Vagina (tissue), 2 donors: ENCODE results near the gene AP4E1. TPM values are rescaled to one million over a fixed set of nuclear protein-coding genes. Genes with fewer than 3 reads are reported as not detected.

Experiments used
- DNase-seq, 2 donors: peaks; one replicate each; pipeline ENCODE4 v3.0.0-alpha.2; 2017; ENCODE audit errors: extremely low spot score in 2 of 2
- H3K27ac ChIP-seq: fragments of 200-600 bp; sonication (generic); one replicate; pipeline ENCODE4 v1.5.1; 2019
- H3K27me3 ChIP-seq: fragments of 200-600 bp; sonication (generic); one replicate; pipeline ENCODE4 v1.5.1; 2019
- H3K36me3 ChIP-seq, 2 donors: fragments of 200-600 bp; sonication (generic); one replicate each; pipeline ENCODE4 v1.5.1; 2017 to 2019
- H3K4me1 ChIP-seq: fragments of 200-600 bp; sonication (generic); one replicate; pipeline ENCODE4 v1.5.1; 2019
- H3K4me3 ChIP-seq, 2 donors: fragments of 200-600 bp; sonication (generic); 1 replicate in 1 of 2; 2 replicates in 1 of 2; pipeline ENCODE4 v1.5.1; 2016 to 2019
- H3K9me3 ChIP-seq: fragments of 200-600 bp; sonication (generic); one replicate; pipeline ENCODE4 v1.5.1; 2019
- POLR2A ChIP-seq, 2 donors: fragments of 450-650 bp; IDR thresholded peaks; one replicate each; pipeline ENCODE4 v1.6.1; 2017; ENCODE audit warnings: antibody characterized with exemption in 2 of 2, mild to moderate bottlenecking in 2 of 2, moderate library complexity in 2 of 2
- POLR2AphosphoS5 ChIP-seq, 2 donors: sonication (generic); formaldehyde crosslinking; IDR thresholded peaks; one replicate each; pipeline ENCODE4 v1.9.0; 2017; ENCODE audit warnings: antibody characterized with exemption in 2 of 2, mild to moderate bottlenecking in 2 of 2, low read depth in 1 of 2; ENCODE audit not compliant: insufficient read depth in 1 of 2
- intact Hi-C: fragments of 100-400 bp; cut with DNase I; formaldehyde crosslinking; loops from one replicate; pipeline ENCODE4 v1.15.1; 2023
- total RNA-seq: library from RNA; depleted of rRNA; stranded (reverse); fragments of >200 nt; gene quantifications from one replicate; pipeline ENCODE4 v1.2.3, GENCODE V29; 2016
- TF ChIP-seq, protein P1 (sequence below), 3 experiments: fragments of 450-650 bp in 2 of 3; fragments of 200-600 bp in 1 of 3; sonication (generic) in 1 of 3; IDR thresholded peaks; one replicate each; pipeline ENCODE4 v1.5.1; 2017 to 2019; ENCODE audit warnings: antibody characterized with exemption in 3 of 3, mild to moderate bottlenecking in 2 of 3, moderate library complexity in 2 of 3

The AP4E1 gene
- total RNA-seq, 1 donor from 2014 or later, result 7.4 TPM

DNA sequence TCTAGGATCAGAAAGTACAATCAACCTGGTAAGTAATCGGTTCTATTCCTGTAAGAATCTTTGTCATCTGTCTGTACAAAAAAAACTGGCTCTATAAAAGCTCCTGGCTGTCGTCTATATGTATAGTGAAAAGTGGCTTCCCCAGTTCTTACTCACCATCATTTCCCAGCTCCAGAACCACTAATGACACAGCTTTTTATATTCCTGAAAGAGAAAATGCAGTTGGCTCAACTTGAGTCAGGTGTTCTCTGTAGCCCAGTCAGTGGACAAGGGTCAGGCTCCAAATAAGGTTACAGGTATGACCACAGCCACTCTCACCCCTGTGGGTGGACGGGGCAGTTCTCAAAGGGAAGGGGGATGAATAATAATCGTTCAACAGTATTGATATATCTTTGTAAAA, 85.1 kb downstream of the AP4E1 start:
- no peak overlapping the region for H3K27ac ChIP-seq
- no peaks in the 10 kb centered on the region for H3K36me3 ChIP-seq
- H3K4me1 ChIP-seq, result no peaks in the 10 kb centered on the region
- H3K9me3 ChIP-seq, result no peaks in the 10 kb centered on the region
- TF ChIP-seq POLR2A (IDR thresholded peaks at IDR 0.05), result no peak
- no peak for TF ChIP-seq POLR2AphosphoS5 (IDR thresholded peaks at IDR 0.05; ENCODE audit: insufficient read depth in 1 of 2, low read depth in 1 of 2)
- TF ChIP-seq, protein P1, sequence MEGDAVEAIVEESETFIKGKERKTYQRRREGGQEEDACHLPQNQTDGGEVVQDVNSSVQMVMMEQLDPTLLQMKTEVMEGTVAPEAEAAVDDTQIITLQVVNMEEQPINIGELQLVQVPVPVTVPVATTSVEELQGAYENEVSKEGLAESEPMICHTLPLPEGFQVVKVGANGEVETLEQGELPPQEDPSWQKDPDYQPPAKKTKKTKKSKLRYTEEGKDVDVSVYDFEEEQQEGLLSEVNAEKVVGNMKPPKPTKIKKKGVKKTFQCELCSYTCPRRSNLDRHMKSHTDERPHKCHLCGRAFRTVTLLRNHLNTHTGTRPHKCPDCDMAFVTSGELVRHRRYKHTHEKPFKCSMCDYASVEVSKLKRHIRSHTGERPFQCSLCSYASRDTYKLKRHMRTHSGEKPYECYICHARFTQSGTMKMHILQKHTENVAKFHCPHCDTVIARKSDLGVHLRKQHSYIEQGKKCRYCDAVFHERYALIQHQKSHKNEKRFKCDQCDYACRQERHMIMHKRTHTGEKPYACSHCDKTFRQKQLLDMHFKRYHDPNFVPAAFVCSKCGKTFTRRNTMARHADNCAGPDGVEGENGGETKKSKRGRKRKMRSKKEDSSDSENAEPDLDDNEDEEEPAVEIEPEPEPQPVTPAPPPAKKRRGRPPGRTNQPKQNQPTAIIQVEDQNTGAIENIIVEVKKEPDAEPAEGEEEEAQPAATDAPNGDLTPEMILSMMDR (IDR thresholded peaks at IDR 0.05), result no peak
- DNase-seq, result no peak
- H3K27me3 ChIP-seq, result no peaks in the 10 kb centered on the region
- no peak overlapping the region for H3K4me3 ChIP-seq
- intact Hi-C loops, result no loop called here

DNA sequence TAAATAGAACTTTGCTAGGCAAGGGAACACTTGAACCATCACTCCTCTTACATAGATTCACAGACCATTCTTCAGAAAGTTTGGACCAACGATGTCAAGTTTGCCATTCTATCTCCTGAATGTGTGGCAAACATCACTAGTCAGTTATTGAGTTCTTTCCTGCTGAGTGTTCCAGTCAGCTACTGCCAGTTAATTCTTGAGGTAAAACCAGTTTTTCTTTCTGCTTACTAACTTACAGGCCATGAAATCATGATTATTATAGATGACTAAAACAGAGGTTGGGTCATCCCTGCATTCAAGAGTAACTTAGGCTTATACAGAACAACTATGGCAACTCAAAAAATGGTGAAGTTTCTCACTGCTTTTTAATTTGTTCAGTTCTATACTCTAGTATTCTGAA, 88.2 kb downstream of the AP4E1 start:
- H3K4me1 ChIP-seq, result no peaks in the 10 kb centered on the region
- DNase-seq, result no peak
- intact Hi-C loops, result no loop called here
- TF ChIP-seq POLR2A (IDR thresholded peaks at IDR 0.05), result no peak
- TF ChIP-seq, protein P1 (IDR thresholded peaks at IDR 0.05), result no peak
- H3K9me3 ChIP-seq, result no peaks in the 10 kb centered on the region
- no peaks in the 10 kb centered on the region for H3K36me3 ChIP-seq
- no peak overlapping the region for H3K27ac ChIP-seq
- H3K27me3 ChIP-seq, result no peaks in the 10 kb centered on the region
- no peak overlapping the region for H3K4me3 ChIP-seq

DNA sequence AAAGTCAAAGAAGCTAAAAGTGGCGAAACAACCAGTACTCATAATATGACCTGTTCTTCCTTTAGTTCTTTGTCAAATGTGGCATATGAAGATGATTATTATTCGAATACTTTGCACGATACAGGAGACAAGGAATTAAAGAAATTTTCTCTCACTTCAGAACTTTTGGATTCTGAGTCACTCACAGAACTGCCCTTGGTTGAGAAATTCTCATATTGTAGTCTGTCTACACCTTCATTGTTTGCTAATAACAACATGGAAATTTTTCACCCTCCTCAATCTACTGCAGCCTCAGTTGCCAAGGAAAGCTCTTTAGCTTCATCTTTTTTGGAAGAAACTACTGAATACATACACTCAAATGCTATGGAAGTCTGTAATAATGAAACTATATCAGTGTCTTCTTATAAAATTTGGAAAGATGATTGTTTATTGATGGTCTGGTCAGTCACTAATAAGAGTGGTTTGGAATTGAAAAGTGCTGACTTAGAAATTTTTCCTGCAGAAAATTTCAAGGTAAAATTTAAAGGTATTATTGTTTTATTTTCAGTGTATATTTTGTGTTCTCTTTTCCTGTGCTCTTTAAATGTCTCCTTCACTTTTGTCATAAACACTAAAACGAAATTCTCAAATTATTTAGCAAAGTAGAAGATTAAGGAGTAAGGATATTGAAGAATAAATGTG, 89.0 kb downstream of the AP4E1 start:
- Histone ChIP-seq H3K27ac (no peak overlapping the region), H3K36me3 (peaks cover 0 to 5% of the 10 kb centered on the region in 2 donors), H3K4me1 (no peaks in the 10 kb centered on the region), H3K4me3 (no peak overlapping the region), H3K27me3 (no peaks in the 10 kb centered on the region), H3K9me3 (no peaks in the 10 kb centered on the region)
- TF ChIP-seq POLR2AphosphoS5 (IDR thresholded peaks at IDR 0.05; ENCODE audit: insufficient read depth in 1 of 2, low read depth in 1 of 2), result no peak
- no peak for TF ChIP-seq POLR2A (IDR thresholded peaks at IDR 0.05)
- TF ChIP-seq, protein P1 (IDR thresholded peaks at IDR 0.05), result no peak
- intact Hi-C loops, result no loop called here
- DNase-seq, result no peak

DNA sequence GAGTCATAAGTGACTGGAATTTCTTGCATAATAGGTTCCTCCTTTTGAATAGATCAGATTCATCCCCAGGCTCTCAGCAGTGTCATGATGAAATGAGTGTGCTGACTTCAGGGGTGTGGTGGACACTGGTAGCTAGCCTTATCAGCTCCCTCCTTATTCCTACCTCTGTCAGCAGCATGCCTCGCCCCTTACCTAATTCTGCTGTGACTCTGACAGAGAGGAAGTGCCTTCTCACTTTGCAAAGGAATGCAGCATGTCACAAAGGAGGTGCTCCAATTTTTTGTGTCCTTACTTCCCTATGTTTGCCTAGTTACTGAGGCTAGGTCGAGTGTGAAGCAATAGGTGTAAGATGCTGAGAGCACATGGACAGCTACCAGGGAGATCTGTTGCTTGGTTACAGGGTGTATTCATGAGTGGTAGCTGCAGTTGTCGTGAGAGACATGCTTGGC, 95.6 kb downstream of the AP4E1 start:
- no peak for DNase-seq
- Histone ChIP-seq H3K27me3 (no peaks in the 10 kb centered on the region), H3K36me3 (peaks cover 0 to 9% of the 10 kb centered on the region in 2 donors), H3K27ac (no peak overlapping the region), H3K9me3 (no peaks in the 10 kb centered on the region), H3K4me1 (no peaks in the 10 kb centered on the region), H3K4me3 (no peak overlapping the region)
- TF ChIP-seq, protein P1 (IDR thresholded peaks at IDR 0.05), result no peak
- TF ChIP-seq POLR2AphosphoS5 (IDR thresholded peaks at IDR 0.05; ENCODE audit: insufficient read depth in 1 of 2, low read depth in 1 of 2), result no peak
- no peak for TF ChIP-seq POLR2A (IDR thresholded peaks at IDR 0.05)
- intact Hi-C loops, result no loop called here

DNA sequence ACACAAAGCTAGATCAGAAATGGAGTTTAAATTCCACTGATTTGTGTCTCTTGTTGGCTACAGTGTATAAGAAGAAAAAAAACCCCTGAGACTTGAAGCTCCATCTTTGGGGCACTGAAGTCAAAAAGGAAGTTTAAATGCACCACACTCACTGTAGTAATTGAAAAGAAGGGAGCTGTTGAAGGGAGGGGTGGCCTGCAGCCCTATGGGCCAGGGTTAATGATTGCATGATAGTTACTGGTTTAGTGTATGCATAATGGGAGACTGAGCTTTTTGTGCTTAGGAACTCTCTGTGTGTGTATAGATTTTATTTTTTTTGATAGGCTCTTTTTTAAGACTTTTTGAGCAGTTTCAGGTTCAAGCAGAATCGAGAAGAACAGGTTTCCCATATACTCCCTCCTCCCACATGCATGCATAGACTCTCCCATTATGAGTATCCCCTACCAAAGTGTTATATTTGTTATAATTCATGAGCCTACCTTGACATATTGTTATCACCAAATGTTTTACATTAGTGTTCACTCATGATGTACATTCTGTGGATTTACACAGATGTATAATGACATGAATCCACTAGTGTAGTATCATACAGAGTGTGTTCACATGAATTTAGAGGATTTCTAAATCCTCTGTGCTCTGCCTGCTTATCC, 98.0 kb downstream of the AP4E1 start:
- TF ChIP-seq POLR2AphosphoS5 (IDR thresholded peaks at IDR 0.05; ENCODE audit: insufficient read depth in 1 of 2, low read depth in 1 of 2) (no peak), POLR2A (IDR thresholded peaks at IDR 0.05) (no peak)
- TF ChIP-seq, protein P1 (IDR thresholded peaks at IDR 0.05), result no peak
- no peaks in the 10 kb centered on the region for H3K4me1 ChIP-seq
- intact Hi-C loops, result no loop called here

More for the DNA sequence above, 98.0 kb downstream of the AP4E1 start:
- Histone ChIP-seq H3K4me3 (no peak overlapping the region), H3K9me3 (no peaks in the 10 kb centered on the region), H3K27me3 (no peaks in the 10 kb centered on the region), H3K36me3 (peaks cover 0 to 9% of the 10 kb centered on the region in 2 donors), H3K27ac (no peak overlapping the region)
- no peak for DNase-seq
